SIG-M5 treated with dmso at 0.1 percent for 504 hours (cell line): ENCODE results near the gene NAV1.
"Not testable (repeated sequence)": the region's sequence is repeated elsewhere in the genome, so short reads cannot be mapped to it uniquely, and the experiment has no call there.

ENCODE experiments used
- DNase-seq: peaks from one replicate; lab custom pipeline; 2025; ENCODE audit not compliant: unreplicated experiment; lab: John Stamatoyannopoulos, UW

The NAV1 gene, protein sequence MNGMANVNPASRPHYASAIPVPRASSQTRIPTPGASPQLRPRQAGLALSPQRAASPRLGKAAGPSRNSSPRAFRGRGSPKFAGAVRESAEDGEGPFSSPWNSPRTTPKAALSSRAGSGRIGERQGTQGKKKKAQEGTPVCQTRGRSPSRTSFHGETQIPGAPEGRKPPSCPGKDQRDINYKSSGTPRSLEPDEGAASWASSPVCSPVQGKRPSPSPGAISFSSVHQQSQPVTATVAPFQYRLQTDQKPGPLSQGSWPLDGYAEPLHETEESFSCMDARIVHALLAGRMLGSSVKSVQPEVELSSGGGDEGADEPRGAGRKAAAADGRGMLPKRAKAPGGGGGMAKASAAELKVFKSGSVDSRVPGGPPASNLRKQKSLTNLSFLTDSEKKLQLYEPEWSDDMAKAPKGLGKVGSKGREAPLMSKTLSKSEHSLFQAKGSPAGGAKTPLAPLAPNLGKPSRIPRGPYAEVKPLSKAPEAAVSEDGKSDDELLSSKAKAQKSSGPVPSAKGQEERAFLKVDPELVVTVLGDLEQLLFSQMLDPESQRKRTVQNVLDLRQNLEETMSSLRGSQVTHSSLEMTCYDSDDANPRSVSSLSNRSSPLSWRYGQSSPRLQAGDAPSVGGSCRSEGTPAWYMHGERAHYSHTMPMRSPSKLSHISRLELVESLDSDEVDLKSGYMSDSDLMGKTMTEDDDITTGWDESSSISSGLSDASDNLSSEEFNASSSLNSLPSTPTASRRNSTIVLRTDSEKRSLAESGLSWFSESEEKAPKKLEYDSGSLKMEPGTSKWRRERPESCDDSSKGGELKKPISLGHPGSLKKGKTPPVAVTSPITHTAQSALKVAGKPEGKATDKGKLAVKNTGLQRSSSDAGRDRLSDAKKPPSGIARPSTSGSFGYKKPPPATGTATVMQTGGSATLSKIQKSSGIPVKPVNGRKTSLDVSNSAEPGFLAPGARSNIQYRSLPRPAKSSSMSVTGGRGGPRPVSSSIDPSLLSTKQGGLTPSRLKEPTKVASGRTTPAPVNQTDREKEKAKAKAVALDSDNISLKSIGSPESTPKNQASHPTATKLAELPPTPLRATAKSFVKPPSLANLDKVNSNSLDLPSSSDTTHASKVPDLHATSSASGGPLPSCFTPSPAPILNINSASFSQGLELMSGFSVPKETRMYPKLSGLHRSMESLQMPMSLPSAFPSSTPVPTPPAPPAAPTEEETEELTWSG (N-terminal part only)

DNA sequence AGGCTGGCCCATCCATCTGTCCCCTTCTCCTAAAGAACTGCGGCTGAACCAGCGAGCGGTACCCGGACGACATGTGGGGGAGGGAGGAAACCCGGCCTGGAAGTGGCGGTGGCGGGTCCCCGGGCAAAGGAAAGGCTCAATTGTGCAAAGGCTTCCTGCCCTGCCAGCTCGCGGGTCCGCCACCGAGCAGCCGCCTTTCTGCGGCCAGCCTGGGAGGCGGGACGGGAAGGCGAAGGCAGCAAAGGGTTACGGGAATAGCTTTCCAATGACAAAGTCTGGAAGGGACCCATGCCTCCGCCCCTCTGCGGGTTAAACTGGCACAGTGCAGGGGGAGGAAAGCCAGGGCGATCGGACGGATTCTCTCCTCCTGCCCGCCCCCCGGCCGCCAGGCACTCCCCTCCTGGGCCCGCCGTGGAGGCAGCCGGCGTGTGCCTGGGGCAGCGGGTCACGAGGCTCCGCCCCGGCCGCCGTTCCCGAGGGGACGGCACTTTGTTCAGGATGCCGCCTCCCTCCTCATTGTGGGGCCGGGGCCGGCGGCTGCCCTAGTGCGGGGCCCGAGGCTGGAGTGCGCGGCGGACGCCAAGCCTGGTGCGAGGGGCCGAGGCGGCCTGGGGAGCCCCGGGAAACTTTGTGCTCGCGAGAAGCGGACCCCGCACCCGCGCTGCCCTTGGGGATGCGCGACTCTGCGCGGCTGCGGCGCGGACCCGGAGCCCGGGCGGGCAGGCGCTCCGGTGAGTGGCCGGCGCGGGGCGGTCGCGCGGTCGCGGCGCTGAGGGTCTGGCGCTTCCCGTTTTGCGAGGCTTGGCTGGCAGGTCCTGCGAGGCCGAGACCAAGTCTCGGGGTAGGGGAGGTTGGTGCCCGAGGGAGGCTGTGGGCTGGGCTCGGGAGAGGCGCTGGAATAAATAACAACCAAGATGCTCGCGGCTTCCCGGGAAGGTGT, at the start of gene NAV1:
Gene NAV1, plus strand, starts transcription at position 516 of the 940 bp plus-strand sequence. CDS start 83,758 bp downstream, outside the sequence.
- DNase-seq, result no peak

DNA sequence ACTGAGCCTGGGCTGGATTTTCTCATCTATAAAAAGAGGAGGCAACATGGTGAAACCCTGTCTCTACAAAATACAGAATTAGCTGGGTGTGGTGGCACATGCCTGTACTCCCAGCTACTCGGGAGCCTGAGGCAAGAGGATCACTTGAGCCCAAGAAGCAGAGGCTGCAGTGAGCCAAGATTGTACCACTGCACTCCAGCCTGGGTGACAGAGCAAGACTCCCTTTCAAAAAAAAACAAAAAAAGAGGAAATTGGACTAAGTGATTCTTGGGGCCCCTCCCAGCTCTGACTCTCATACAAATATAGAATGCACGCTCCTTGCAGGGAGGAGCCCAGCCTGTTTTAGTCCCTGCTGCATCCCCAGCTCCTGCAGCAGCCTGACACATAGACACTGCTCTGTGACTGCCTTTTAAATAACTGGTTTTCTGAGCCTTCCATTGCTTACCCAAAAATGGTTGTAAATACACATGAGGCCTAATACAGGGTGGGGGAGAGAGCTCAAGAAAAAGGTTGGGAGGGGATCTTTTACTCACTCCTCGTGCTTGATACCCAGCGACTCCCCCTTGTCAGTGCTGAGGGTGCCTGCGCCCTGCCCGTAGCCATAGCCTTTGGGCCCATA, 49.2 kb upstream of the NAV1 start:
- peak; percentile 53 for DNase-seq

DNA sequence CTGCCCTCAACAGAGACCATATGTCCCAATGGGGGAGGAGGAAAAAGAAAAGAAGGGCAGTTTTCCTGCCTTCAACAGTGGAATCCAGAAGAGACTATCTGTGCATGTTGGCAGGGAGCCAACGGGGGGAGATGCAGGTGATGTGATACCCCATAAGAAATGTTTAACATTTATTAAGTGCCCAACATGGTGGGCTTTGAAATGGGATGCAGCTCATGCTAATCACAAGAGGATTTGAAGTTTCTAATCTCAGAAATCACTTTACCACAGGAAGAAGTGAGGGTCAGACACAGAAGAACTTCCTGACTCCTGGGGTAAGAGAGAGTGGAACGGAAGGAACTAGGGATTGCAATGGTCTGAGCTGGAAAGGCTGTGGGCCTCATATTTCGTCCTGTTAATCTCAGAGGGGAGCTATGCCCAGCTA, 48.2 kb upstream of the NAV1 start:
- DNase-seq, result no peak

DNA sequence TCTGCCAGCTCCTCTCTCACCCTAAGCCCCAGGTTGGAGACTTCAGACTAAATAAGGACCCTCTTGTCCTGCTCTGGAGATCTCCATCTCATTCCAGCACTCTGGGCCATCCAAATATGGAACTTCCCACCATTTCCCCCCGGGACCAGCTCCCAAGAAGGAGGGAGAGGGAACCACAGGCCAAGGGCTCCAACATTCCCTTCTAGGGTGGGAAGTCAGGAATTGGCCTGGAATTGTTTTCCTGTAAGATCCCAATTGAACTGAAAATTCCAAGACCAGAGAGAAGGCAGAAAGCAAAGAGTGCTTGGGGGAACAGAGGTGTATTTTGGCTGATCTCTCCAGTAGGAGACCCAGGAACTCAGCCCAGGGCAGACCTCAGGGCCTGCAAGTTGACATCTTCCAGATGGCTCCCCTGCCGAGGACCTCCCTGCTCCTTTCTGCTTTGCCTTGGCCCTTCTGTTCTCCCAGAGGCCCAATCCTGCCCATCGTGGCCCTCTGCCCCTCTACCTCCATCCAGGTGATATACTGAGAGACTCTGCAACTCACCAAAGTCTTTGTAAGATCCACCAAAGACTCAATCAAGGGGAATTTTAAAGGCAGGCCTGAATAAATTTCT, 46.9 kb upstream of the NAV1 start:
- no peak for DNase-seq

DNA sequence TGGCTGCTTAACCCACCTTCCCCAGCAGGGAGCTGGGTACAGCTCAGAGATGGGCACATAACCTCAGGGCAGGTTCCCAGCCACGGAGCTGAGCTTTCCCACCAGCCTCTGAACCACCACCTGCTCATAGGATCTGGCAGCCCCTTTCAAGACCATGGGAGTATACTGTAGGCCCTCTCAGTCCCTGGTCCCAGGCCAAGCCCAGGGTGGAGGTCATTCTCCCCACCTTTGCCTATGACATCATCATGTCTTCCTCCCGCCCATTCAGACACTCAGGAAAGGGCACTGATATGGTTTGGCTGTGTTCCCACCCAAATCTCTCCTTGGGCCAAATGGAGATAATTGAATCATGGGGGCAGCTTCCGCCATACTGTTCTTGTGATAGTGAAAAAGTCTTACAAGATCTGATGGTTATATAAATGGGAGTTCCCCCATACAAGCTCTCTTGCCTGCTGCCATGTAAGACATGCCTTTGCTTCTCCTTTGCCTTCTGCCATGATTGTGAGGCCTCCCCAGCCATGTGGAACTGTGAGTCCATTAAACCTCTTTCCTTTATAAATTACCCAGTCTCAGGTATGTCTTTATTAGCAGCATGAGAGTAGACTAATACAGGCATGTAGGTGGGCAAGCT, 45.8 kb upstream of the NAV1 start:
- DNase-seq, result not testable (repeated sequence)

DNA sequence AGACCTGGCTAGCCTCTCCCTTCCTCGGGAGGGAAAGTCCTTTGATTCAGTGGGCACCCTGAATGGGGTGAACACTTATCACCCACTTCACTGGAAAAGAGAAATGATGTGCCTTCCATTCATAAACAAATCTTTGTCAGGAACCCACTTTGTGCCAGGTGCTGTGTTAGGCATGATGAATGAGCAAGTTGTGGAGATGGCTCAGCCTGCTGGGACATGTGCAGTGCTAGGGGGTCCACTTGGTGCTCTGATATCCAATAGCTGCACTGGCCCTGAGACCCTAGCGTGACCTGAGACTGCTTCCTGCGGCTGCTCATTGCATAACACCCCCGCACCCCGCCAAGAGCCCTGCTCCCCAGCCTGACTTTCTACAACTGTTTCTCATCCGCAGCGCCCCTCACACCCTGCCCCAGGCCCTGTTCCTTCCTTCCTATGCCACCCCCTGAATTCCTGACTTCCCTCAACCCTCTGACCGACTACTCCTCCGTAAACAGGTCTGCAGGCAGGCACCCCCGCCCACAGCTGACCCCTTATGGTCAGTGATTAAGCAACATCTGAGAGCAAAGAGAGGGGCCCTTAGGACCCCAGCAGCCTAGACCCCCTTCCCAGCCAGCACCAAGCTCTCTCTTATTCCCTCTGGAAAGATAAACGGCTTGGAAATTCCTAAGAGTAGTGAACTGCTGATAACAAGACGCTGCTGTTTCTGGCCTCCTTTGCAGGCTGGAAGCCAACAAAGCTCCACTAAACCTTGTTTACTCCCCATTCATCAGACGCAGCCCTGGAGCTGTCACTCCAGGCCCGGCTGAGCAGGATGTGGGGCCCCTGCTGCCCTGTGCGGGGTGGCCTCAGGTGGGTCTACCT, 44.9 kb upstream of the NAV1 start:
- no peak for DNase-seq

DNA sequence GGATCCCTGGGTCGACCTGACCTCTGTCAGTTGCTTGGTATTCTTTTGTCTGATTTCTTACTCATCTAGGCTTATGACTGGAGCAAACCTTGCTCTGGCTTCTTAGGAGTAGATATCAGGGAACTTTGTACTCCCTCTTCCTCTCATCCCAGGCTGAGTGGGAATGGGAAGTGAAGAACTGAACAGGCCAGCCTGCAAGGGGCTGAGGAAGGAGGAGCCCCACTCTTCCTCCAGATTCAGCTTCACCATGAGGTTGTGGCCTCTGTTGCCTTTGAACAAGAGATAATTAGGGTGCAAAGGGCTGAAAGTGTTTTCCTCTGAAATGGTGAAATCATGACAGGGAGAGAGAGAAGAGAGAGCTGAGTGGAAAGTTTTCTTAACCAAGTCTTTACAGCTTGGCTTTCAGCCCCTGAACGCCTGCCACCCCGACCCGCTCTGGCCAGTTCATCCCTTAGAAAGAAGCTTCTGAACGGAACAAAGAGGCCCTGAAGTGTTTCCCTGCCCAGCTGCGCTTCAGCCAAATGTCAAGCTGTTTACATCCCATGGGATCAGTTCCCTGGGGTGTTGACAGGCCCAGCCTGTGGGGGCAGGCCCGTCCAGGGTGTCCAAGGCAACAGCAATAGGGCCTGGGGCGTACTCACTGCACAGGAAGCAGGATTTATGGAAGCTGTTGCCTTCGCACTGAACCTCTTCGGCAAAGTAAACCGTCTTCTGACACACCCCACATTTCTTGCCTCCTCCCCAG, 43.2 kb upstream of the NAV1 start:
- DNase-seq, result no peak

DNA sequence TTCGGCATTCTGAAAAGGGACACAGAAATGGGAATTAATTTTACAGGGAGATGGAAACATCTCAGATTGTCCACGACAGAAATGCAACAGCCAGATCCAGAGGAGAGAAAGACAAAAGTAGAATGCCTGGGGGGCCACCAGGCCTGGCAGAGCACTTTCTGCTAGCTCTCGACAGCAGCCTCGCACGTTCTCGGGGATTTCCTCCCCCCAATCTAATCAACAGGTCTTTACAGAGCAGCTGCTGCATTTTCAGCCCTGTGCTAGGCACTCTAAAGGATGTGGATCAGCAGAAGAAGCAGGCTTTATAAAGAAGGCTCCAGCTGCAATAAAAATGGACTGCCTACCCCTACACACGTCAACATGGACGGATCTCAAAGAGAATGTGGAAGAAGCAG, 42.6 kb upstream of the NAV1 start:
- no peak for DNase-seq

DNA sequence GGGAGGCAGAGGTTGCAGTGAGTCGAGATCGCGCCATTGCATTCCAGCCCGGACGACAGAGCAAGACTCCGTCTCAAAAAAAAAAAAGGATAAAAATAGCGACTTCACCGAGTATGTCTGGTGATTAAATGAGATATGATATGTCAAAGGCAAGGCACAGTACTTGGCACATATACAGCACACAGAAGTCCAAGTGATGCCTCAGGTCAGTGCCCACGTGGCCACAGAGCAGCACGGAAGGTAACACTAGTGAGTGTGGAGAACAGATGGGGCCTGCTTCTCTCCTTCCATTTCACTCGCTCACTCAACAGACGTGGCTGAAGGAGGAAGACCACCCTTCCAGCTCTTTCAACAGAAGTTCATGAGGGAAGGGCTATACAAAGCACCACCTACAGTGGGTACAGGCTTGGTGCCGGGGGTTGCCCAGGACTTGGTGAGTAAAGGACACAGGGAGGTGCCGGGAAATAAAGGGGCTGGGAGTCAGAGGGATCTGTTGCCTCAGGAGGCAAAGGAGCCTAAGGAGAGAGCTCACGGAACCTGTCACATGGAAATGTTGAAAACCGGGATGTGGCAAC, 40.9 kb upstream of the NAV1 start:
- DNase-seq, result no peak

DNA sequence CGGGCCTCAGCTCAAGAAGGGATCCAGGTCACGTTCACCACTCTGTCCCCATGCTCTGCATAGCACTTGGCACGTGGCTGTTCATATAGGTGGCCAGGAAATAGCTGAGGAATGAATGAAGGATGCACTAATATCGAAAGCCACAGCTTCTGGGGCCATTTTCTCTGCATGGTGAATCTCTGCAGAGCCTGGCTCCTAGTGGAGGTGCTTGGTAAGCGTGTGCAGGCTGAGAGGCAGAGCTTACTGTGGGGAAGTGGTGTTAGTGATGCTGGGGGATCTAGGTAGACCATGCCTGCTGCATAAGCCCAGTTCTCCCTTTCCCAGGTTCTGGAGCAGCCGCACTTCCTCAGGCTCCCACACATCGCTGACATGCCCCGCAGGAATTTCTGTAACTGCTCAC, 40.3 kb upstream of the NAV1 start:
- no peak for DNase-seq

DNA sequence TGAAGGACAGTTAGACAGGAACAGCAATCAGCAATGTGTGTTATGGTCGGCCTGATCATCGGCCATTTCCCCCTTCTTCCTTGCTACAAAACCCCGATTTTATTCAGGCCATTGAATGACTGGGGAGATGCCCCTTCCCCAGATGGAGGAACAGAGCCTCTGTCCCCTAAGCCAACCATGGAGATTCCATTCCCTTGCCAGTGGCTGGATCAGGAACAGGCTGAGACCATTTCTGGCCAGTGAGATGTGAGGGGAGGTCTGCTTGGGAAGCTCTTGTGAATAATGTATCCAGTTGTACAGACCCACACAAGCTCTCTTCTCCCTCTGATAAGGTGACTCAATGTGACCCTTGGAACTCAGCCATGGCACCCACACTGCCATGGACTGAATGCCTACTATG, 39.7 kb upstream of the NAV1 start:
- DNase-seq, result no peak

DNA sequence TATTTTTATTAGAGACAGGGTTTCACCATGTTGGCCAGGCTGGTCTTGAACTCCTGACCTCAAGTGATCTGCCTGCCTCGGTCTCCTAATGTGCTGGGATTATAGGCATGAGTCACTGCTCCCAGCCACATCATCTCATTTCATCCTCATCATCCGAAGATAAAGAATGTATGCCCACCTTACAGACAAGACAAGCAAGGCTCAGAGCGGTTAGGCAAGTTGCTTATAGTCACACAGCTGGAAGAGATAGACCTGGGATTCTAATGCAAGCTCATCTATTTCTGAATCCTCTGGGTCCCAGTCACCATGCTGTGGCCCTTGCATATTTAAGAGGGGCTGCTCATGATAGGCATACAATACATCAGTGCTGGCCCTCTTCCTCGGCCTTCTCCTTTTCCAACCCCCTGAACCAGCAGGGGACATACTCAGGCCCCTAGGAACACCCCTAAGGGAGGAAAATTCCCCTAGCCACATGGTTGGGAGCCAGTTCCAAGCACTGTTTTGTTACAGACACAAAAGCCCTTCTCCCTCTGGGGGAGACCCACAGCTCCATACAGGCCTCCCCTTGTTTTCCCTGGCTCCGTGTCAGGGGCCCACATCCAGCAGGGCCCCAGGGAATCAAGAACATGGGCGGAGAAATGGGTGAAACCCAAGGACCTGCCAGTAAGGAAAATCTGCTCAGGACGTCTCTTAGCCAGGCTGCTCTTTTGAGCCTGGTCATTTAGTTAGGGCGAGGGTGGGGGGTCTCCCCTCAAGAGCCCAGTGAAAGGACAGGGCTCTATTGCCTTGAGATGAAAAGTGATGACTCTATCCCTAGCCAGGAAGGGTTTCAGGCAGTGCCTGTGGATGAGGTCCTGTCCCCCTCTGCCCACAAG, 38.9 kb upstream of the NAV1 start:
- no peak for DNase-seq

DNA sequence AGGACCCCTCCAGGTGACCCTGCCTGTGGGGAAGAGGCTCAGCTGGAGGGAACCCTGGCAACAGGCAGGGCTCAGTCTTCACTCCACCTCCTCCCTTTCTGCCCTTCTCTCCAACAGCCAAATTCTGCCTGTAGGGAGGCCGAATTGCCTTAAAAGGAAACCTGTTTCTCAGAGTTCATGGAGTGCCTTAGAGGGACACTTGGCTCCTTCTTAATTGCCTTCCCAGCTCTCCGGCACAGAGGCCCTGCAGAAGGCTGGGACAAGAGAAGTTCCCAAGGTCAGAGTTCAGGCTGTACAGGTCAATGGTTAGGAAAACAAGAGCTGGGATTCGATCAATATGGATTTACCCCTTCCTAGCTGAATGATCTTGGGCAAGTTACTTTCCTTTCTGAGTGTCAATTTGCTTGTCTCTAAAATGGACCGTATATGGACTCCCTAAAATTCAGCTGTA, 38.2 kb upstream of the NAV1 start:
- DNase-seq, result no peak

DNA sequence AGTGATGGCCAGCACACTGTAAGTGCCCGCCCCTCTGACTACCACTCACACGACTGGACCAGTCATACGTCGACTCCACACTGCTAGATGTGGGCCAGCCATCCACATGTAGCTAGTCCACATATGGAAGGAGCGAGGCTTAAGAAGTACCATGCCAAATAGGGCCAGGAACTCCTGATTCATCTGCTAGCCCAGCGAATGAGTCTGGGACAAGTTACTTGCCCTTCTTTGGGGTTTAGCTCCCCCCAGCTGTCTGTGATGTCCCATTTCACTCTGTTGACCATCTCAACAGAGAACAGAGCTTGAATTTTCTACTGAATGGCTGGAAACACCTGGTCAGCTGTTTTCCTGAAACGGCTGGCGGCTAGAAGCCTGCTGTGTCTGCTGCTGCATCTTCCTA, 37.8 kb upstream of the NAV1 start:
- no peak for DNase-seq

DNA sequence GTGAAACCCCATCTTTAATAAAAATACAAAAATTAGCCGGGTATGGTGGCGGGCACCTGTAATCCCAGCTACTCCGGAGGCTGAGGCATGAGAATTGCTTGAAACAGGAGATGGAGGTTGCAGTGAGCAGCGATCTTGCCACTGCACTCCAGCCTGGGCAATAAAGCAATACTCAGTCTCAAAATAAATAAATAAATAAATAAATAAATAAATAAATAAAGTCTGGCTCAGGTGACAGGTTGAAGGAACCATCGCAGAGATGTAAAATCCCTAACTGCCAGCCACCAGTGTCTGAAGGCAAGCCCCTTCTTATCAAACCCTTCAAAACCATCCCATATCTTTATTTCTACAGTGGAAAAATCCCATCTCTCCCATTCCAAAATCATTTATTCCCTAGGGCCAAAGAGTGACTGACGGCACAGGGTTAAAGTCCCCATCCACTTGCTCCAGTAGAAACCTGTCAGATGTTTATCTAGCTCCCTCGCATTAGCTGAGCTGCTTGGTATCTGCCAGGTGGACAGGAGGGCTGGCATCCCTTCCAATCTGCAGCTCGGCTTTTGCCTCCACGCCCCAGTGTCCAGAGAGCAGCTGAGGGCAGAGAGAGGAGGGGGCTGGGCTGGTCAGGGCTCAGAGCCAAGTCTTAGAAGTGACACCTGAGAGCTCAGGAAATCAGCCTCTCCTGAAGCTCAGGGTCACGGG, 37.0 kb upstream of the NAV1 start:
- no peak for DNase-seq
